Measurements from ENCODE around the gene PARD3B.

PARD3B gene

GRCh38 chr2:204986641-204987040 is 441.4 kb downstream of the PARD3B start:
- TF ChIP-seq ZNF274 (IDR thresholded peaks at IDR 0.05; ENCODE audit: low read depth, low read length) (no peak), YY1 (IDR thresholded peaks at IDR 0.05; ENCODE audit: insufficient read depth, insufficient read length) (no peak), SUZ12 (IDR thresholded peaks at IDR 0.05; ENCODE audit: extremely low read depth, insufficient read depth, insufficient read length) (no peak)
- DNase-seq (ENCODE audit: low read depth, low spot score), result no peak
- Histone ChIP-seq H3K27me3 (ENCODE audit: insufficient read depth, insufficient read length) (no peaks in the 10 kb centered on the region), H3K9ac (ENCODE audit: insufficient read length, low read depth) (no peak overlapping the region), H3K9me3 (ENCODE audit: insufficient read depth, low read length) (no peaks in the 10 kb centered on the region), H3K4me1 (ENCODE audit: insufficient read depth, insufficient read length) (no peaks in the 10 kb centered on the region), H3K36me3 (ENCODE audit: insufficient read depth, insufficient read length, low read length) (no peaks in the 10 kb centered on the region), H3K4me3 (ENCODE audit: insufficient read length, low read depth) (no peak overlapping the region)

GRCh38 chr2:204988836-204989235 is 443.6 kb downstream of the PARD3B start:
- Histone ChIP-seq H3K9me3 (ENCODE audit: insufficient read depth, low read length) (no peaks in the 10 kb centered on the region), H3K36me3 (ENCODE audit: insufficient read depth, insufficient read length, low read length) (no peaks in the 10 kb centered on the region), H3K4me1 (ENCODE audit: insufficient read depth, insufficient read length) (no peaks in the 10 kb centered on the region), H3K27me3 (ENCODE audit: insufficient read depth, insufficient read length) (no peaks in the 10 kb centered on the region), H3K4me3 (ENCODE audit: insufficient read length, low read depth) (no peak overlapping the region), H3K9ac (ENCODE audit: insufficient read length, low read depth) (no peak overlapping the region)
- no peak for TF ChIP-seq ZNF274 (IDR thresholded peaks at IDR 0.05; ENCODE audit: low read depth, low read length)
- no peak for TF ChIP-seq SUZ12 (IDR thresholded peaks at IDR 0.05; ENCODE audit: extremely low read depth, insufficient read depth, insufficient read length)
- no peak for TF ChIP-seq YY1 (IDR thresholded peaks at IDR 0.05; ENCODE audit: insufficient read depth, insufficient read length)
- no peak for DNase-seq (ENCODE audit: low read depth, low spot score)

GRCh38 chr2:204989877-204990276 is 444.6 kb downstream of the PARD3B start:
- no peak for TF ChIP-seq YY1 (IDR thresholded peaks at IDR 0.05; ENCODE audit: insufficient read depth, insufficient read length)
- no peak for TF ChIP-seq SUZ12 (IDR thresholded peaks at IDR 0.05; ENCODE audit: extremely low read depth, insufficient read depth, insufficient read length)
- TF ChIP-seq ZNF274 (IDR thresholded peaks at IDR 0.05; ENCODE audit: low read depth, low read length), result no peak
- Histone ChIP-seq H3K27me3 (ENCODE audit: insufficient read depth, insufficient read length) (no peaks in the 10 kb centered on the region), H3K4me1 (ENCODE audit: insufficient read depth, insufficient read length) (no peaks in the 10 kb centered on the region), H3K36me3 (ENCODE audit: insufficient read depth, insufficient read length, low read length) (no peaks in the 10 kb centered on the region), H3K9me3 (ENCODE audit: insufficient read depth, low read length) (no peaks in the 10 kb centered on the region), H3K9ac (ENCODE audit: insufficient read length, low read depth) (no peak overlapping the region), H3K4me3 (ENCODE audit: insufficient read length, low read depth) (no peak overlapping the region)
- DNase-seq (ENCODE audit: low read depth, low spot score), result no peak

- no peaks in the 10 kb centered on the region for H3K27me3 ChIP-seq (ENCODE audit: insufficient read depth, insufficient read length)
- 0 out of 2 replicates have a peak, but pooled peaks cover 10% of the 10 kb centered on the region for H3K9me3 ChIP-seq (ENCODE audit: insufficient read depth, low read length)
- no peak for DNase-seq (ENCODE audit: low read depth, low spot score)
- no peak overlapping the region for H3K9ac ChIP-seq (ENCODE audit: insufficient read length, low read depth)
- no peaks in the 10 kb centered on the region for H3K4me1 ChIP-seq (ENCODE audit: insufficient read depth, insufficient read length)
- no peak overlapping the region for H3K4me3 ChIP-seq (ENCODE audit: insufficient read length, low read depth)
- no peaks in the 10 kb centered on the region for H3K36me3 ChIP-seq (ENCODE audit: insufficient read depth, insufficient read length, low read length)
- no peak for TF ChIP-seq ZNF274 (IDR thresholded peaks at IDR 0.05; ENCODE audit: low read depth, low read length)
Observed at GRCh38 chr2:205001300-205001966, 456.2 kb downstream of the PARD3B start.

- Histone ChIP-seq H3K9ac (ENCODE audit: insufficient read length, low read depth) (no peak overlapping the region), H3K9me3 (ENCODE audit: insufficient read depth, low read length) (0 out of 2 replicates have a peak, but pooled peaks cover 5% of the 10 kb centered on the region), H3K4me1 (ENCODE audit: insufficient read depth, insufficient read length) (no peaks in the 10 kb centered on the region), H3K4me3 (ENCODE audit: insufficient read length, low read depth) (no peak overlapping the region), H3K27me3 (ENCODE audit: insufficient read depth, insufficient read length) (no peaks in the 10 kb centered on the region), H3K36me3 (ENCODE audit: insufficient read depth, insufficient read length, low read length) (no peaks in the 10 kb centered on the region)
- DNase-seq (ENCODE audit: low read depth, low spot score), result no peak
- no peak for TF ChIP-seq SUZ12 (IDR thresholded peaks at IDR 0.05; ENCODE audit: extremely low read depth, insufficient read depth, insufficient read length)
- TF ChIP-seq YY1 (IDR thresholded peaks at IDR 0.05; ENCODE audit: insufficient read depth, insufficient read length), result no peak
- no peak for TF ChIP-seq ZNF274 (IDR thresholded peaks at IDR 0.05; ENCODE audit: low read depth, low read length)
Observed at GRCh38 chr2:205002390-205002789, 457.1 kb downstream of the PARD3B start.

DNA sequence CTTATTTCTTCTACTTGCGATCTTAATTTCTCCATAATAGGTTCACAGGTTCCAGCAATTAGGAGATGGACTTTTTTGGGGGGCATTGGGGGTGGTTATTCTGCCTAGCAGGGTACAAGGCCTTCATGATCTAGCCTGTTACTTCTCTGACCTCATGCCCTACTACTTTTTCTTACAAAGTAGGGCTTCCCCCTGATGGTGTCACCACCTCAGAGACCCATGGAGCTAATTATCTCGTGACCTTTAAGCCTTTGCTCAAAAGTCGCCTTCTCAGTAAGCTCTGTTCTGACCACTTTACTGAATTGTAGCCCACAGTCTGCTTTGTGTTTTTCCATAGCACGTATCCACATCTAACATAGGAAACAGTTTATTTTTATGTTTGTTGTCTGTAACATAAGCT is 458.0 kb downstream of the PARD3B start:
- Histone ChIP-seq H3K9ac (ENCODE audit: insufficient read length, low read depth) (no peak overlapping the region), H3K4me1 (ENCODE audit: insufficient read depth, insufficient read length) (no peaks in the 10 kb centered on the region), H3K9me3 (ENCODE audit: insufficient read depth, low read length) (0 out of 2 replicates have a peak, but pooled peaks cover 5% of the 10 kb centered on the region), H3K27me3 (ENCODE audit: insufficient read depth, insufficient read length) (no peaks in the 10 kb centered on the region), H3K4me3 (ENCODE audit: insufficient read length, low read depth) (no peak overlapping the region), H3K36me3 (ENCODE audit: insufficient read depth, insufficient read length, low read length) (no peaks in the 10 kb centered on the region)
- DNase-seq (ENCODE audit: low read depth, low spot score), result no peak
- no peak for TF ChIP-seq SUZ12 (IDR thresholded peaks at IDR 0.05; ENCODE audit: extremely low read depth, insufficient read depth, insufficient read length)
- no peak for TF ChIP-seq YY1 (IDR thresholded peaks at IDR 0.05; ENCODE audit: insufficient read depth, insufficient read length)
- TF ChIP-seq ZNF274 (IDR thresholded peaks at IDR 0.05; ENCODE audit: low read depth, low read length), result no peak

GRCh38 chr2:205010196-205010595 is 464.9 kb downstream of the PARD3B start:
- Histone ChIP-seq H3K4me1 (ENCODE audit: insufficient read depth, insufficient read length) (no peaks in the 10 kb centered on the region), H3K36me3 (ENCODE audit: insufficient read depth, insufficient read length, low read length) (no peaks in the 10 kb centered on the region), H3K4me3 (ENCODE audit: insufficient read length, low read depth) (no peak overlapping the region), H3K9ac (ENCODE audit: insufficient read length, low read depth) (no peak overlapping the region), H3K9me3 (ENCODE audit: insufficient read depth, low read length) (0 out of 2 replicates have a peak, but pooled peaks cover 5% of the 10 kb centered on the region), H3K27me3 (ENCODE audit: insufficient read depth, insufficient read length) (no peaks in the 10 kb centered on the region)
- TF ChIP-seq ZNF274 (IDR thresholded peaks at IDR 0.05; ENCODE audit: low read depth, low read length) (no peak), SUZ12 (IDR thresholded peaks at IDR 0.05; ENCODE audit: extremely low read depth, insufficient read depth, insufficient read length) (no peak), YY1 (IDR thresholded peaks at IDR 0.05; ENCODE audit: insufficient read depth, insufficient read length) (no peak)
- no peak for DNase-seq (ENCODE audit: low read depth, low spot score)

Measured in NT2/D1 (cell line).